GM12875 (cell line): ENCODE results near the gene UMAD1.

Experiments used
- H3K4me3 ChIP-seq: one replicate; pipeline ENCODE4 v1.5.1; 2011; ENCODE audit warnings: low read depth, low read length, control low read depth
- CTCF ChIP-seq: IDR thresholded peaks from 2 replicates; pipeline ENCODE4 v1.5.1; 2011; ENCODE audit warnings: low read depth, mild to moderate bottlenecking, control low read depth, inconsistent platforms, low read length, moderate library complexity, borderline replicate concordance; ENCODE audit not compliant: insufficient read depth

Gene UMAD1

GRCh38 chr7:7914547-7914946 is 274.0 kb downstream of the UMAD1 start:
- no peak for TF ChIP-seq CTCF
- no peak overlapping the region for H3K4me3 ChIP-seq

GRCh38 chr7:7916064-7916463 is 275.5 kb downstream of the UMAD1 start:
- no peak for TF ChIP-seq CTCF
- H3K4me3 ChIP-seq, result no peak overlapping the region

GRCh38 chr7:7917593-7917992 is 277.0 kb downstream of the UMAD1 start:
- H3K4me3 ChIP-seq, result no peak overlapping the region
- TF ChIP-seq CTCF, result no peak

- H3K4me3 ChIP-seq, result no peak overlapping the region
- TF ChIP-seq CTCF, result no peak
Measured at GRCh38 chr7:7918736-7919448, 278.3 kb downstream of the UMAD1 start.

- TF ChIP-seq CTCF, result no peak
- no peak overlapping the region for H3K4me3 ChIP-seq
Measured at GRCh38 chr7:7919449-7919945, 278.9 kb downstream of the UMAD1 start.

- no peak overlapping the region for H3K4me3 ChIP-seq
- no peak for TF ChIP-seq CTCF
Measured at GRCh38 chr7:7920056-7920455, 279.5 kb downstream of the UMAD1 start.

- no peak for TF ChIP-seq CTCF
- no peak overlapping the region for H3K4me3 ChIP-seq
Measured at GRCh38 chr7:7920481-7920880, 279.9 kb downstream of the UMAD1 start.
